ENCODE measurements around the gene KRTAP26-1.

Gene KRTAP26-1

GRCh38 chr21:30320215-30320614, at the start of gene KRTAP26-1:
Gene KRTAP26-1, minus strand, starts transcription at chr21:30320315. Its CDS starts 280 bp downstream, at chr21:30320035.
- DNase-seq = no peak

GRCh38 chr21:30355906-30356305, 35.8 kb upstream of the KRTAP26-1 start:
- DNase-seq = no peak

- no peak for DNase-seq
Observed at GRCh38 chr21:30354308-30355005, 34.3 kb upstream of the KRTAP26-1 start.

GRCh38 chr21:30351534-30351933, 31.4 kb upstream of the KRTAP26-1 start:
- DNase-seq = no peak

GRCh38 chr21:30349572-30349971, 29.5 kb upstream of the KRTAP26-1 start:
- DNase-seq = no peak

- no peak for DNase-seq
Observed at GRCh38 chr21:30348506-30348905, 28.4 kb upstream of the KRTAP26-1 start, which contains the start of gene KRTAP23-1. Gene KRTAP23-1, minus strand, starts transcription at chr21:30348606. Its CDS starts 0 bp downstream, at chr21:30348606.

GRCh38 chr21:30345014-30345413, 24.9 kb upstream of the KRTAP26-1 start:
- DNase-seq = no peak

- no peak for DNase-seq
Observed at GRCh38 chr21:30340714-30341573, 20.8 kb upstream of the KRTAP26-1 start.

- no peak for DNase-seq
Observed at GRCh38 chr21:30338717-30339116, 18.6 kb upstream of the KRTAP26-1 start.

GRCh38 chr21:30337772-30338171, 17.7 kb upstream of the KRTAP26-1 start:
- no peak for DNase-seq

- DNase-seq = no peak
Observed at GRCh38 chr21:30337276-30337744, 17.2 kb upstream of the KRTAP26-1 start, which contains the start of gene KRTAP27-1. Gene KRTAP27-1, minus strand, starts transcription at chr21:30337694. Its CDS starts 26 bp downstream, at chr21:30337668.

GRCh38 chr21:30336596-30336995, 16.5 kb upstream of the KRTAP26-1 start:
- DNase-seq = no peak

- DNase-seq = no peak
Observed at GRCh38 chr21:30333736-30334135, 13.6 kb upstream of the KRTAP26-1 start.

GRCh38 chr21:30332681-30333080, 12.6 kb upstream of the KRTAP26-1 start:
- no peak for DNase-seq

GRCh38 chr21:30329203-30329875, 9.2 kb upstream of the KRTAP26-1 start:
- no peak for DNase-seq

- DNase-seq = no peak
Observed at GRCh38 chr21:30326390-30326789, 6.3 kb upstream of the KRTAP26-1 start.

- no peak for DNase-seq
Observed at GRCh38 chr21:30315701-30316100, 4.4 kb downstream of the KRTAP26-1 start.

GRCh38 chr21:30306884-30307283, 13.2 kb downstream of the KRTAP26-1 start:
- no peak for DNase-seq

- DNase-seq = no peak
Observed at GRCh38 chr21:30305136-30305535, 15.0 kb downstream of the KRTAP26-1 start.

- DNase-seq = no peak
Observed at GRCh38 chr21:30289215-30289614, 30.9 kb downstream of the KRTAP26-1 start, which contains the start of gene KRTAP25-1. Gene KRTAP25-1, minus strand, starts transcription at chr21:30289514. Its CDS starts 24 bp downstream, at chr21:30289490.

- DNase-seq = no peak
Observed at GRCh38 chr21:30282850-30283249, 37.3 kb downstream of the KRTAP26-1 start, which contains the start of gene KRTAP24-1. Gene KRTAP24-1, minus strand, starts transcription at chr21:30282950. Its CDS starts 18 bp downstream, at chr21:30282932.

- DNase-seq = no peak
Observed at GRCh38 chr21:30271611-30272010, 48.5 kb downstream of the KRTAP26-1 start.

- DNase-seq = no peak
Observed at GRCh38 chr21:30271156-30271555, 49.0 kb downstream of the KRTAP26-1 start.
